HG03575 (cell line): ENCODE data around the gene DENND10.
"Not testable (repeated sequence)": the region's sequence is repeated elsewhere in the genome, so short reads cannot be mapped to it uniquely, and the experiment has no call there.

Experiments
- ATAC-seq: cut with Tn5 transposase; IDR thresholded peaks from one replicate; pipeline ENCODE4 v1.9.1; 2021; ENCODE audit not compliant: unreplicated experiment, insufficient number of reproducible peaks, low FRiP score; ENCODE audit errors: extremely low read depth

The DENND10 gene

DNA sequence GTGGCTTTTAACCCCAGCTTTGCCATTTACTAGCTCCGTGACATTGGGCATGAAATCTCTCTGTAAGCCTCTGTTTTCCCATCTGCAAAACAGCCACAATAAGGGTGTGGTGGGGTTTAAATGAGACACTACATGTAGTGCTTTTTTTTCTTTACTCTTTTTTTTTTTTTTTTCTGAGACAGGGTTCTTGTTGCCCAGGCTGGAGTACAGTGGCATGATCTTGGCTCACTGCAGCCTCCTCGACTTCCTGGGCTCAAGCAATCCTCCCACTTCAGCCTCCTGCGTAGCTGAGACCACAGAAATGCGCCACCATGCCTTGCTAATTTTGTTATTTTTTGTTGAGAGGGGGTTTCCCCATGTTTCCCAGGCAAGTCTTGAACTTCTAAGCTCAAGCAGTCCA is 8.3 kb upstream of the DENND10 start:
- ATAC-seq = no peak

DNA sequence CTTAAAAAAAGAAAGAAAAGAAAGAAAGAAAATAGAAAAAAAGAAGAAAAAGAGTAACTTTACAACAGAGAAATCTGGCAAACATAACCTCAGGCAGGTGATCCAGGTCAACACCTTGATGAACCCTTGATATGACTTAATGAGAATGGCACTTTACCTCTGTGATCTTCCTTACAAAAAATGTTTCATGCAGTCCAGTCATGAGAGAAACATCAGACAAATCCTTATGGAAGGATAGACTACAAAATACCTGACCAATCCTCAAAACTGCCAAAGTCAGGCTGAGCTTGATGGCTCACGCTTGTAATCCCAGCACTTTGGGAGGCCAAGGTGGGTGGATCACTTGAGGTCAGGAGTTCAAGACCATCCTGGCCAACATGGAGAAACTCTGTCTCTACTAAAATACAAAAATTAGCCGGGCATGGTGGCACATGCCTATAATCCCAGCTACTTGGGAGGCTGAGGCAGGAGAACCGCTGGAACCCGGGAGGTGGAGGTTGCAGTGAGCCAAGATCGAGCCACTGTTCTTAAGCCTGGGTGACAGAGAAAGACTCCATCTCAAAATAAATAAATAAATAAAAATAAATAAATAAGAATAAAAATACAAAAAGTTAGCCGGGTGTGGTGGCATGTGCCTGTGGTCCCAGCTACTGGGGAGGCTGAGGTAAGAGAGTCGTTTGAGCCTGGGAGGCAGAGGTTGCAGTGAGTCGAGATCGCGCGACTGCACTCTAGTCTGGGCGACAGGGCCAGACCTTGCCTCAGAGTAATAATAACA is 7.1 kb upstream of the DENND10 start:
- ATAC-seq = not testable (repeated sequence)

DNA sequence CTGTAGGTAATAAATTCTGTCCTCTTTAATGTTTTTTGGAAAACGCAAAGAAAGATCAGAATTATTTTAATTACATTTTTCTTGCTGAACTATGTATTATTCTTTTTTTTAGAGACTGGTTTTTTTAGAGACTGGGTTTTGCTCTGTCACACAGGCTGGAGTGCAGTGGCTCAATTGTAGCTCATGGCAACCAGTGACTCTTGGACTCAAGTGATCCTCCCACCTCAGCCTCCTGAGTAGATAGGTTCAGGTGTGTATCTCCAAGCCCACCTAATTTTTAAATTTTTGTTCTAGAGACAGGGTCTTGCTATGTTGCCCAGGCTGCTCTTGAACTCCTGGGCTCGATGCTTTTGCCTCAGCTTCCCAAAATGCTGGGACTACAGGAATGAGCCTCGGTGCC is 5.3 kb upstream of the DENND10 start:
- no peak for ATAC-seq

DNA sequence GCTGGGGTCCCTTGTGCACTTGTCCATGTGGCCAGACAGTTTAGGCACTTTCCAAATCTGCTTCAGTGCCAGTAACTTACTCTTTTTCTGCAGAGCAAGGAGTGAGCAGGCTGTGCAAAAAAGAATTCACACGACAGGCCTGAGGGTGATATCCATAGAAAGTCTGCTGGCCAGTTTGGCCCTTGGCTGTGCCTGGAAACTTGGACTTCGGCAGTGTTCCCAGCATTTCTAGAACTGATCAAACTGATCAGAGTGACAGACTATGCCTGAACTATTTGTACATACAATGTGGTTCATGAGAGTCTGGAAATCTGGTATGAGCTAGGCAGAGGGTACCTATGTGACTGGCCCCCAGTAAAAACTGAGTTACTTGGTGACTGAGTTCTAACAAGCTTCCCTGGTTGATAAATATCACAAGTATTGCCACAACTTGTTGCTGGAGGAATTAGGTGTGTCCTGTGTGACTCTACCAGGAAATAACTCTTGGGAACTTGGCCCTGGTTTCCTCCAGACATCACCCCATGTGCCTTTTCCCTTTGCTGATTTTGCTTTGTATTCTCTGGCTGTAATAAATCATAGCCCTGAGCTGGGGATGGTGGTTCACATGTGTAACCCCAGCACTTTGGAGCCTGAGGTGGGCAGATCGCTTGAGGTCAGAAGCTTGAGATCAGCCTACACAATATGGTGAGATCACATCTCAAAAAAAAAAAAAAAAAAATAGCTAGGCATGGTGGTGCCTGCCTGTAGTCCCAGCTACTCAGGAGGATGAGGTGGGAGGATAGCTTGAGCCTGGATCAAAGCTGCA is 3.3 kb upstream of the DENND10 start:
- ATAC-seq = no peak

DNA sequence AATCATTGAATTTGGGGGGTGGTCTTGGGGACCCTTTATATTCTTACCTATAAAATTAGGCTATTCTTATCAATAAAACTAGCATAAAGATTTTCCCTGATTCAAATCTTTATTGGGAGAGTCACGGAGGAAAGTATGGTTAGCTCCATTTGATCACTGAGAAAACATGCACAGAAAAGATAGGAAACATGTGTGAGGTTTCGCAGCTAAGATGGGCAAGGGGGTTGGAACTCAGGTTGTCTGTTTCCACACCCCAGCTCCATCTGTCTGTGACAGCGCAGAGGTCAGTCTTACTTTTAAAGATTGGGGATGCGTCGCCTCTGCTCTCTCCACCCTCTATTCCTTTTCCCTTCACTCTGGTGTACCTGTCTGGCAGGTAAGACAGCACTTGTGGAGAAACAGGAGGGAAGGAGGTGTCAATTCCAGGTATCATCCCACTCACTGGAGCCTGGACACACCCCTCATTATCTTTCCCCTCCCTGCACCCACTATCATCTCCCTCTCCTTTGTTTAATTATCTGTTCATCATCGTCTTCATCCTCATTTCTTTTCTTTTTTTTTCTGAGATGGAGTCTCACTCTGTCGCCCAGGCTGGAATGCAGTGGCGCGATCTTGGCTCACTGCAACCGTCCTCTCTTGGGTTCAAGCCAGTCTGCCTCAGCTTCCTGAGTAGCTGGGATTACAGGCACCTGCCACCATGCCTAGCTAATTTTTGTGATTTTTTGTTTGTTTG is 2.4 kb upstream of the DENND10 start:
- ATAC-seq = no peak

DNA sequence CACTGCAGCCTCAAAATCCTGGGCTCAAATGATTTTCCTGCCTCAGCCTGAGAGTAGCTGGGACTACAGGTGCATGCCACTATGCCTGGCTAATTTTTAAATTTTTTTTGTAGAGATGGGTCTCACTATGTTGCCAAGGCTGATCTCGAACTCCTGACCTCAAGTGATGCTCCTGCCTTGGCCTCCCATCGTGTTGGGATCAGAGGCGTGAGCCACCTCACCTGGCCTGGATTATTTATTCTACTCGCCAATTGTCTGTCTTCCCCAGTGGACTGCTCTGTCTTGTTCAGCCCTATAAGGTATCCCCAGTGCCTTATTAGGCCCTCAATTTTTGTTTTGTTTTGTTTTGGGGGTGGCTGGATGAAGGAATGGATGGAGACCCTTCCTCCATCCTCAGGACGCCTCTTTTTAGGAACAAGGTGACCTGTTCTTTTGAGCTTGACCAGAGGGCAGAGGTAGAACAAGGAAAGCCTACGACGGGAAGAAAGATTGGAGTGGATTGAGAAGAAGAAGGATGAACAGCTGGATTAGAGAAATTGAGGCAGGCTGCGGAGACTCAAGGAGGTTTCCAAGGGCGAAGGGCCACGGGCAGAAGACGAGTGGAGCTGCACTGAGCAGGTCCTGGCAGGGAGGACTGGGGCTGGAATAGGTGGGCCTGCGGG is 541 bp upstream of the DENND10 start:
- ATAC-seq = no peak

DNA sequence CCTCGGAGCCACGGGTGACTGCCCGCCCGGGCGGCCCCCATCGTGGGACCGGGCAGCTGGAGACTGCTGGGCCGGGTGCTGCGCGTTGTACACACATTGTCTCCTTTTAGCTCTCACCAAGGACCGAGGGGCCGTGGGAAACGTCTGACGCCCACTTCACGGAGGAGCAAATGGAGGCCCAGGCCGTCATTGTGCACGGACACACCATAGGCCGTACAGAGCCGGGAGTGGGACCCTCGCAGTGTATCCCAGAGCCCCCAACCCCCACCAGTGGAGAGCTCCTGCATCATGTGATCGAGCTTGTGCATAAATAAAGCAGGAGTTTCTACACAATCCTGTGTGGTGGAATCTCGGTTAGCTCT is 722 bp downstream of the DENND10 start:
- ATAC-seq = no peak

DNA sequence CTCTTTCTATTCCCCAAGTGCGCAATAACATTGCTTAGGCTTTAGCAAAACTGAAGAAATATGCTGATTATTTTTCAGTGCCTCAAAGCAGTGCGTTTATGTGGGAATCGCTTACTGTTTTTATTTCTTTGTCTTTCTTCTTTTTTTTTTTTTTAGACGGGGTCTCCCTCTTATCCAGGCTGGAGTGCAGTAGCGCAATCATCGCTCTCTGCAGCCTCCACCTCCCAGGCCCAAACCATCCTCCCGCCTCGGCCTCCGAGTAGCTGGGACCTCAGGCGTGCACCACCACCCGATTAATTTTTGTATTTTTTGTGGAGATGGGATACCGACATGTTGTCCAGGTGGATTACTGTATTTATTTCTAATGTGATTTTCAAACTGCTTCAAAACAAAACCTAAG is 1.2 kb downstream of the DENND10 start:
- no peak for ATAC-seq

DNA sequence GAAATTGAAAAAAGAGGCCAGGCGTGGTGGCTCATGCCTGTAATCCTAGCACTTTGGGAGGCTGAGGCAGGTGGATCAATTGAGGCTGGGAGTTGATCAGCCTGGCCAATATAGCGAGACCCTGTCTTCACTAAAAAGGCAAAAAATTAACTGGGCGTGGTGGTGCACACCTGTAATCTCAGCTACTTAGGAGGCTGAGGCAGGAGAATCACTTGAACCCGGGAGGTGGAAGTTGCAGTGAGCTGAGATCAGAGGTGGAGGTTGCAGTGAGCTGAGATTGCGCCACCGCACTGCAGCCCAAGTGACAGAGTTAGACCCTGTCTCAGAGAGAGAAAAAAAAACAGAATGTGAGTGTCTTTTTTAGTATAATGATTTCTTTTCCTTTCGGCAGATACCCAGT is 2.0 kb downstream of the DENND10 start:
- ATAC-seq = not testable (repeated sequence)

DNA sequence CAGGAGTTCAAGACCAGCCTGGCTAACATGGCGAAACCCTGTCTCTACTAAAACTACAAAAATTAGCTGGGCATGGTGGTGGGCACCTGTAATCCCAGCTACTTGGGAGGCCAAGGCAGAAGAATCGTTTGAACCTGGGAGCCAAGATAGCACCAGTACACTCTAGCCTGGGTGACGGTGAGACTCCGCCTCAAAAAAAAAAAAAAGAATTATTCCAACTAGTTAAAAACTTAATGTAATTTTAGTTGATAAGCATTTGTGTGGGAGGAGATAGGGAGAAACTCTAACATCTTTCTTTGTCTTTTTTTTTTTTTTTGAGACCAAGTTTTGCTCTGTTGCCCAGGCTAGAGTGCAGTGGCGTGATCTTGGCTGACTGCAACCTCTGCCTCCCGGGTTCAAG is 3.2 kb downstream of the DENND10 start:
- not testable (repeated sequence) for ATAC-seq

DNA sequence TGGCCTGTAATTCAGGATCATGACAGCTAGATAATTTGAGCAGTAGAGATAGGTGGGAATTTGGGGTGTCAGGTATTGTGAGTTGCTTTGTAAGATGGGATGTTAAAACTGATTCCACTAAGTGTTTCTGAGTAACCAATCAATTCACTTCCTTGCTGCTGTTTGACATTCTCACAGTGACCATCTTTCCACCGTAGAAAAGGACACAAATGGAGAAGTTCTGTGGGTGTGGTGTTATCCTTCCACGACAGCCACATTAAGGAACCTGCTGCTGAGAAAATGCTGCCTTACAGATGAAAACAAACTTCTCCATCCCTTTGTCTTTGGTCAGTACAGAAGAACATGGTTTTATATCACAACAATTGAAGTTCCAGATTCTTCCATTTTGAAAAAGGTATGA is 3.9 kb downstream of the DENND10 start:
- not testable (repeated sequence) for ATAC-seq

DNA sequence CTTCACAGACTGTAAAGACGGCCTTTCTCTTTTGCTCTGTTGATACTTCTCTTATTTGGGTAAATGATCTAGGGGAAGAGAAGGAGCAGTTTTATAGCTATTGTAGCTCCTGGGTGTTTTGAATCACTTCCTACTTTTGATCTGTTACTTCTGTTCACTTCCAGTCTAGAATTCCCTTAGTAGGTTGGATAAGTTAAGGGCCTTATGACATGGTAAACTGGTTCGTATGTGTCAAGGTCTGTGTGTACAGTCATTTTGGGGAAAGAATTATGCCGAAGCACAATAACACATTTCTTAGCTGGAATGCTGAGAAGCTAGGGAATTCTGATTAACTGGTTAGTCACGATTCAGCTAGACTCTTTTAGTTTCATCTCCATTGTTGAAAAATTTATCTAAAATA is 8.1 kb downstream of the DENND10 start:
- no peak for ATAC-seq

DNA sequence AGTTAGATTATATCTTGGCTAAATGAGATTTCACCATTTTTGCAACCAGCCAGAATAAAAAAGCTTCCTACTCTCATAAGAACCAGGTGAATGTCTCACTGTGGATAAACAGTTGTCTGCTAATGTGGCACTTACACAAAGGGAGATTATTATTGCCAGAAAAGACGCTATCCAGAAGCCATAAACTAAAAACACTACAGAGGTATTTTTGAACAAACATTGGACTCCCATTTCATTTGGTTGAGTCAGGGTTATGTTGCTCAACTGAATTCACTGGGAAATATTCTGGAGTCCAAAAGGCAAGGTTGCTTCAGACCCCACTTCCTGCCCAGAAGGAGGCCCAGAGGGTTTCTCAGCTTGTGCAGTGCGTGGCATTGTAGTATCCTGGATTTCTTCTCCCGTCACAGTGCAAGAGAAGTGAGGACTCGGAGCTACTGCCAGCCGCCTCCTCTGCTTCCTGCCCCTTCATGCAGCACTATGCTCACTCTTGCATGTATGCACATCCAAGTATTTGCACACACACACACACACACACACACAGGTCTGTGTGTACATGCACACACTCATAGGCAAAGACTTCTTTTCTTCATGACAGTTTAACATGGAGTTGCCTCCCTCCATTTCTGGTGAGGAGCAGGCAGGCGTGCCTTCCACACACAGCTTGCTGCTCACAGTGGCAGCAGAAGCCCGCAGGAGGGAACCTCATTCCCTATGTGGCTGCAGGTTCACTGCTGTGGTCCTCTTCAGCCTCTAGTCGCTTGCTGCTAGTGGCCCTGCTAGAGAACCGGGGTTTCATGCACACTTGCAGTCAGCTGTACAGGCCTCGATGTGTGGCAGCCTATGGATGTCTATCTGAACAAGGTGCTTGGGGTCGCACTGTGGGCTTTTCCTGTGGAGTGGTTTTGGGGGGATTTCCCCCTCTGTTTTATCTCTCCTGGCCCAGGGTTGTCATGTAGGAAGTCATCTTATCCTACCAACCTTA is 10.1 kb downstream of the DENND10 start:
- no peak for ATAC-seq

DNA sequence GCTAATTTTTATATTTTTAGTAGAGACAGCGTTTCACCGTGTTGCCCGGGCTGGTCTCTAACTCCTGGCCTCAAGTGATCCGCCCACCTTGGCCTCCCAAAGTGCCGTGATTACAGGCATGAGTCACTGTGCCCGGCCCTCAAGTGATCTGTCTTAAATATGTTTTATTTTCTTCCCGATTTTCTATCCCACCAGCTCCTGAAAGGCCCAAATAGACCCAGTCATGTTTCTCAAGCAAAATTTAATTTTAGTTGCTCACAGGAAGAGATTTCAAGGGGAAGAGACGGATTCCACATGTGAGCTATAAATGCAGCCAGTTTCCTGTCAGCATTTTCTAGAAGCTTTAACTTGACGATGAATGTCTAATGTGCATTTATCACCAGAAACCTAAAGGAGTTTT is 12.0 kb downstream of the DENND10 start:
- no peak for ATAC-seq

DNA sequence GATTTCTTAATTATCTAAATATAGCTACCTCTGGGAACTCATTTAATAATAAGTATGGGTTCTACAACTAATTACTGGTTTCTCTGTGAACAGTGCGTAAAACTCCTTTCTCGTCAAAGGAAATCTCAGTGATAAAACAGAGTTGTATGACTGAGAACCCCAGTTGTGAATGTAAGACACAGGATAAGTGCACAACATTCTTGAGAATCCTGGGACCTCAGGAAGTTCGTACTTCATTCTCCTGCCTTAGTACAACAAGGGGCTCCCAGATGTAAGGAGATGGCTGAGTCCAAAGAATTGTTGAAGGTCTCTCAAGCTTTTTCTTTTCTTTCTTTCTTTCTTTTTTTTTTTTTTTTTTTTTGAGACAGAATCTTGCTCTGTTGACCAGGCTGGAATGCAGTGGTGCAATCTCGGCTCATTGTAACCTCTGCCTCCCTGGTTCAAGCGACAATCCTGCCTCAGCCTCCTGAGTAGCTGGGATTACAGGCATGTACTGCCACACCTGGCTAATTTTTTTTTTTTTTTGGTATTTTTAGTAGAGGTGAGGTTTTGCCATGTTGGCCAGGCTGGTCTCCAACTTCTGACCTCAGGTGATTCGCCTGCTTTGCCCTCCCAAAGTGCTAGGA is 12.5 kb downstream of the DENND10 start:
- no peak for ATAC-seq

DNA sequence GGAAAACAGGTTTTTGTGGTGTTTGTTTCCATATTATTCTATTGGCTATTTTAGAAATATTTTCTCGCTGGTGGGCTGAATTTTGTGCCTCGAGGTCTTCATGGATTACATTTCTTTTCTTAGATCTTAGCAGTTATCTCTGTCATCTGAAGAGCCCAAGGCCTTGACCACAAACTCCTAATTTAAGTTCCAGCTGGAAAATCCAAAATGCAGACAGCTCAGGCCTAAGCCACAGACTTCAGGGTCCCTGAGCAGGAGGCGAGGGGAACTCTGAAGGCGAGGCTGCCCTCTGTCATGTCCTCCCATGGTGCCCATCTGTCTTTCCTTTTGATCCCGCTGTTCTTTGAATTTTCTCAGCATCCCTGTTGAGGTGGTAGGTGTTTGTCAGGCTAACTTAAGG is 14.3 kb downstream of the DENND10 start:
- ATAC-seq = no peak

DNA sequence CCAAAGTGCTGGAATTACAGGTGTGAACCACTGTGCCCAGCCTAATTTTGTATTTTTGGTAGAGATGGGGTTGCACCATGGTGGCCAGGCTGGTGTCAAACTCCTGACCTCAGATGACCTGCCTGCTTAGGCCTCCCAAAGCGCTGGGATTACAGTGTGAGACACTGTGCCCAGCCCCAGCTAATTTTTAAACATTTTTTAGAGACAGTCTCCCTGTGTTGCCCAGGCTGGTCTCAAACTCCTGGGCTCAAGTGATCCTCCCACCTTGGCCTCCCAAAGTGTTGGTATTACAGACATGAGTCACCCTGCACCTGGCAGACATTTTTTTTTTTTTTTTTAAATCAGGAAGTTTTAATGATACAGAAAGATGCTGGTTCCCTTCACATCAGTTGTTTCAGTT is 15.5 kb downstream of the DENND10 start:
- ATAC-seq = no peak

DNA sequence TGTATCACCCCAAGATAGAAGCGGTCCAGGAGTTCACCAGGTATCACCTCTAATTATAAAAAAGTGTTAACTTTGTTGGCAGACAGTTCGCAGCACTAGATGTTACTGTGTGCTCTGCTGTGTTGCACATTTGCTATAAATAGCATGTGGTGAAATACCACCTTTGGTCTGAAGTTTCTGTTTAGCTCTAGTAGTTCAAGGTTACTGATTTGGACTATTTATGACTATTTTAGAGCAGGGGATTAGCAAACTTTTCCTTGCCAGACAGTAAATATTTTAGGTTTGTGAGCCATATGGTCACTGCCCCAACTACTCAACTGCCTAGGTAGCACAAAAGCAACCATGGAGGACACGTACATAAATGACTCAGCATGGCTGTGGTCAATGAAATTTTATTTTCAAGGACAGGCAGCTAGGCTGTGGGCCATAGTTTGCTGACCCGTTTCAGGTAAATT is 16.5 kb downstream of the DENND10 start:
- peak; percentile 94 for ATAC-seq
